ENCODE results near the gene PHOX2B. TPM values are rescaled to one million over a fixed set of nuclear protein-coding genes. Genes with fewer than 3 reads are reported as not detected.

The PHOX2B gene
- total RNA-seq, 4 donors from 2014 or later: not detected

DNA sequence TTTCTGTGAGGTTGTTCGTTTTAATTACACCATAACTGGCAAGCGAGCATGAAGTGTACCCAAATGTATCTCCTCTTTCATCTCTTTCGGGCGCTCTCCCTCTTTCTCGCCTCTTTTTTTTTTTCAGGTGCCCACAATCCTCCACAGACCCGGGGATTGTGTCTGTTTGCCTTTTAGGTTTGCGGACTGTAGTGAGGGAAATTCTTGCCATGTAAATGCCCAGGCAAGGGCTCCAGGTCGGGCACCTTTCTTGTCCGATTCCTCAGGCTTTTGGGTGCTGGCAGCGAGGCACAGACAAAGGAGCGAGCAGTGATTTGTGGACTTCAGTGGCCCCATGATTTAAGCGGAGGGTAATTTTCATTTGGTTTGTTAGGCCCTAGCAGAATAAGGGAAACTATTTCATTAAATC lies 1.1 kb upstream of the PHOX2B start:
- no peak overlapping the region for H3K27ac ChIP-seq
- TF ChIP-seq EP300 (IDR thresholded peaks at IDR 0.05) (no peak), POLR2A (IDR thresholded peaks at IDR 0.05) (no peak)
- TF ChIP-seq, protein P1, sequence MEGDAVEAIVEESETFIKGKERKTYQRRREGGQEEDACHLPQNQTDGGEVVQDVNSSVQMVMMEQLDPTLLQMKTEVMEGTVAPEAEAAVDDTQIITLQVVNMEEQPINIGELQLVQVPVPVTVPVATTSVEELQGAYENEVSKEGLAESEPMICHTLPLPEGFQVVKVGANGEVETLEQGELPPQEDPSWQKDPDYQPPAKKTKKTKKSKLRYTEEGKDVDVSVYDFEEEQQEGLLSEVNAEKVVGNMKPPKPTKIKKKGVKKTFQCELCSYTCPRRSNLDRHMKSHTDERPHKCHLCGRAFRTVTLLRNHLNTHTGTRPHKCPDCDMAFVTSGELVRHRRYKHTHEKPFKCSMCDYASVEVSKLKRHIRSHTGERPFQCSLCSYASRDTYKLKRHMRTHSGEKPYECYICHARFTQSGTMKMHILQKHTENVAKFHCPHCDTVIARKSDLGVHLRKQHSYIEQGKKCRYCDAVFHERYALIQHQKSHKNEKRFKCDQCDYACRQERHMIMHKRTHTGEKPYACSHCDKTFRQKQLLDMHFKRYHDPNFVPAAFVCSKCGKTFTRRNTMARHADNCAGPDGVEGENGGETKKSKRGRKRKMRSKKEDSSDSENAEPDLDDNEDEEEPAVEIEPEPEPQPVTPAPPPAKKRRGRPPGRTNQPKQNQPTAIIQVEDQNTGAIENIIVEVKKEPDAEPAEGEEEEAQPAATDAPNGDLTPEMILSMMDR (IDR thresholded peaks at IDR 0.05): no peak
- 18 to 19% methylated on average over 12 of the region's 12 CpGs for WGBS, 2 donors
- H3K9me3 ChIP-seq: peaks cover 0 to 16% (median 0%) of the 10 kb centered on the region in 4 donors
- peaks cover 0 to 4% (median 0%) of the 10 kb centered on the region in 3 donors for H3K36me3 ChIP-seq
- no peak for DNase-seq (ENCODE audit: low spot score in 2 of 2)
- peaks cover 0 to 47% (median 2%) of the 10 kb centered on the region in 4 donors for H3K4me1 ChIP-seq
- H3K27me3 ChIP-seq: peaks cover 0 to 99% of the 10 kb centered on the region in 2 donors
- no peak overlapping the region for H3K4me3 ChIP-seq

DNA sequence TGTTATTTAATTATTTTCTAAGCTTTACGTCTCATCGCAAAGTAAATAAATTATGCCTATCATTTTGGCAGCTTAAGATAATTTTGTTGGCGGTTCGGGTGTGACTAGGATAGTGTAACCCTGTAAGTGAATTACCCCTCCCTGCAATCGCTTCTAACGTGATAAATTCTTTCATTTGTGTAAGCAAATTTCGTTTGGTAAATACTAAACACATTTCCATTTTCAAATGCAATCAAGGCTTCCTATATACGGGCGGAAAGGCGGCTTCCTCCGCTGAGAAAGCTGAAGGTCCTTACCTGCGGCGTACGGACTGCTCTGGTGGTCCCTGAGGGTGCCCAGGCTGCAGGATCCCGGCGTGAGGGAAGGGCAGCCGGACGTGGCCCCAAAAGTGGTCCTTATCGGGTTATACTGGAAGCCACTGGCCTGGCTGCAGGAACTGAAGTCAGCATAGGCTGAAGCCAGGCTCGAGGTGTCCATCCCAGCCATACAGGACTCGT lies 403 bp downstream of the PHOX2B start:
- Histone ChIP-seq H3K9me3 (peaks cover 0 to 16% (median 0%) of the 10 kb centered on the region in 4 donors), H3K36me3 (peaks cover 0 to 4% (median 0%) of the 10 kb centered on the region in 3 donors), H3K27ac (no peak overlapping the region), H3K27me3 (peaks cover 0 to 99% of the 10 kb centered on the region in 2 donors), H3K4me3 (no peak overlapping the region), H3K4me1 (peaks cover 0 to 50% (median 2%) of the 10 kb centered on the region in 4 donors)
- 10% methylated on average over 21 of the region's 21 CpGs for WGBS, 2 donors
- TF ChIP-seq POLR2A (IDR thresholded peaks at IDR 0.05): no peak
- no peak for TF ChIP-seq EP300 (IDR thresholded peaks at IDR 0.05)
- TF ChIP-seq, protein P1 (IDR thresholded peaks at IDR 0.05): no peak
- DNase-seq (ENCODE audit: low spot score in 2 of 2): no peak

DNA sequence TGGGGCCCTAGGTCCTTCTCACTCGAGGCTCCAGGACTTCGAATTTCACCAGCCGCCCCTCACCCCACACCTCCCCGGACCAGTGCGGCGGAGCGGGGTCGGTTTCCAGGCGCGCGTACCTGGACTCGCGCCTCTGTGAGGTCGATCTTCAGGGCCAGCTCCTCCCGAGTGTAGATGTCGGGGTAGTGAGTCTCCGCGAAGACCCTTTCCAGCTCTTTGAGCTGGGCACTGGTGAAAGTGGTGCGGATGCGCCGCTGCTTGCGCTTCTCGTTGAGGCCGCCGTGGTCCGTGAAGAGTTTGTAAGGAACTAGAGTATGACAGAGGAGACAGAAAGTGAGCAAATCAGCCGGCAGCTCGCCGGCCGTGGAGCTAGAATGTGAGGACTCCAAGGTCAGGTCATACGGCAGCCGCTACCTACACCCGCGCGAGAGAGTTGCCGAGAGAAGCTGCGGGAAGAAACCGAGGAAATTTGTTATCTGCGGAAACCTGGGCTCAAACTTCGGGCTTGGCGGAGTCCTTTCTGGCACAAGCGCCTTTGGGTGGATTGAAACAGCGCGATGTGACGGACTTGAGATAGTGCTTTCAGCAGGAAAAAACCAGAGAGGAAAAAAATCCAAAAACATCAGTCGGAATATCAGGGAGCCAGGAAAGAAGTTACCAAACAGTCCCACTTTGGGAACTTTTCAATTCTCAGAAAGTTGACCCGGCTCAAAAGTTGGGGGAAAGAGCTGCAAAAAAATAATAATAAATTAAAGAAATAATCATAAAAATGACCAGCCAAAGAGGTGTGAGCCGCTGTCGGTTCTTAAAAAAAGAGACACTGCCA lies 1.1 kb downstream of the PHOX2B start:
- DNase-seq (ENCODE audit: low spot score in 2 of 2): no peak
- Histone ChIP-seq H3K9me3 (peaks cover 0 to 16% (median 0%) of the 10 kb centered on the region in 4 donors), H3K36me3 (peaks cover 0 to 4% (median 0%) of the 10 kb centered on the region in 3 donors), H3K4me1 (peaks cover 0 to 50% (median 2%) of the 10 kb centered on the region in 4 donors), H3K27me3 (peaks cover 0 to 98% of the 10 kb centered on the region in 2 donors), H3K27ac (no peak overlapping the region), H3K4me3 (no peak overlapping the region)
- no peak for TF ChIP-seq EP300 (IDR thresholded peaks at IDR 0.05)
- TF ChIP-seq, protein P1 (IDR thresholded peaks at IDR 0.05): no peak
- no peak for TF ChIP-seq POLR2A (IDR thresholded peaks at IDR 0.05)
- WGBS, 2 donors: 5 to 9% methylated on average over 46 to 48 of the region's 49 CpGs

DNA sequence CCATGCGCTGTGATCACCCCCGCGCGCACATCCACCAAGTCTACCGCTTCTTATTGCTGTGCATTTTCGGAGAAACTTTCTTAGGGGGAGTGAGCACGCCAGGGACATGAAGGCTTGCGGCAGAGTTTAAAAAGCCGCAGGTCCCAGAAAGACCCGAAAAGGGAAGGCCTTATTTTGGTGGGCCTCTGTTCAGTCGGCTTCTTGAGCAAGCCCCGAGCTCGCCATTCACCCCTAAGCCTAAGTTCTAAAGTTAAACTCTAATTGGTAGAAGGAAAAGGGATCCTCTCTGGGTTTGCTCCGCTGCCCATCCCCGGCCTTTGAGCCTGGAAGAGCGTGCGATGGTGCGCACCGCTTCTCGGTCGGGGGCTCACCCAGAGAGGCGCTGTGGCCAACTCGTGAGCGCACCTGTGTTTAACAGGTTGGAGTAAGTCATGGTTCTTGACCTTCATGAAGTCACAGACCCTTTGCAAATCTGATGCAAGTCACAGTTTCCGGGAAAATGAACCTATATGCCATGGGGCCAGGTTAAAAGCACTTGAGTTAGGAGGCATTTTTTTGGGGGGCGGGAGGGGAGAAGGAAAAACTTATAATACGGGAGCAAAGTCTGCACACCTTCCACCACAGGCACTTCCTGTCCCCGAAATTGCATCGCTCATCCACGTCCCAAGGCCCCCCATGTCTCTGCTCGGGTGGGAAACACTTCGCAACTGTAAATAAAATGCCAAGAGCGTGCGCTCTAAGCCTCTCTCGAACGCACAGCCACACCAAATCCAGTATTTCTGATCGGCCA lies 1.9 kb downstream of the PHOX2B start:
- no peak for DNase-seq (ENCODE audit: low spot score in 2 of 2)
- 9 to 15% methylated on average over 37 of the region's 37 CpGs for whole genome bisulfite sequencing, 2 donors
- peaks cover 0 to 4% (median 0%) of the 10 kb centered on the region in 3 donors for H3K36me3 ChIP-seq
- H3K4me1 ChIP-seq: peaks cover 0 to 47% (median 2%) of the 10 kb centered on the region in 4 donors
- no peak overlapping the region for H3K4me3 ChIP-seq
- TF ChIP-seq POLR2A (IDR thresholded peaks at IDR 0.05): no peak
- TF ChIP-seq, protein P1 (IDR thresholded peaks at IDR 0.05): no peak
- no peak for TF ChIP-seq EP300 (IDR thresholded peaks at IDR 0.05)
- H3K27ac ChIP-seq: no peak overlapping the region
- peaks cover 0 to 90% of the 10 kb centered on the region in 2 donors for H3K27me3 ChIP-seq
- peaks cover 0 to 16% (median 0%) of the 10 kb centered on the region in 4 donors for H3K9me3 ChIP-seq
